Panc1 (cell line): ENCODE data around the gene WHAMM. TPM values are rescaled to one million over a fixed set of nuclear protein-coding genes. Genes with fewer than 3 reads are reported as not detected.

Experiments used
- ATAC-seq: fragments of 200-7000 bp; cut with Tn5 transposase; 2 replicates; pipeline ENCODE4 v1.9.1; 2020; ENCODE audit warnings: mild to moderate bottlenecking, moderate library complexity
- BruUV-seq: library from RNA; stranded (reverse); fragments of 400-500 nt; replicated peaks from 2 replicates; lab custom pipeline; 2021; lab: Mats Ljungman, UMichigan
- CTCF ChIA-PET: fragments of 300-600 bp; sonication (Branson Sonifier 250); formaldehyde crosslinking; loops from one replicate; lab custom pipeline; 2022; ENCODE audit warnings: antibody characterized with exemption; lab: Charles Lee
- POLR2A ChIA-PET: fragments of 300-600 bp; sonication (Branson Sonifier 250); formaldehyde crosslinking; loops from one replicate; lab custom pipeline; 2022; ENCODE audit warnings: antibody characterized with exemption; lab: Charles Lee
- DNase-seq: peaks from one replicate; pipeline ENCODE4 v3.0.0-alpha.2; 2010; ENCODE audit warnings: low read depth, low spot score
- H3K27ac ChIP-seq: 2 replicates; pipeline ENCODE4 v1.5.1; 2011; ENCODE audit warnings: mild to moderate bottlenecking, low read length, inconsistent platforms
- H3K27me3 ChIP-seq: fragments of 200-500 bp; sonication (Bioruptor generic); 2 replicates; pipeline ENCODE4 v1.6.0; 2014; ENCODE audit warnings: low read length, inconsistent platforms; ENCODE audit not compliant: control insufficient read depth, insufficient read depth
- H3K36me3 ChIP-seq: fragments of 200-500 bp; sonication (Bioruptor generic); 2 replicates; pipeline ENCODE4 v1.5.1; 2014; ENCODE audit warnings: inconsistent platforms, mild to moderate bottlenecking, low read length, moderate library complexity; ENCODE audit not compliant: control insufficient read depth, insufficient read depth
- H3K4me1 ChIP-seq: 2 replicates; pipeline ENCODE4 v1.5.1; 2011; ENCODE audit warnings: inconsistent platforms, mild to moderate bottlenecking, low read length, moderate library complexity; ENCODE audit not compliant: control insufficient read depth, insufficient read depth
- H3K4me3 ChIP-seq, 2 experiments: 2 replicates each; pipeline ENCODE4 v1.5.1; 2011 to 2012; ENCODE audit warnings: low read depth in 2 of 2, low read length in 2 of 2, mild to moderate bottlenecking in 2 of 2, inconsistent platforms in 1 of 2, moderate library complexity in 1 of 2
- H3K9me3 ChIP-seq: fragments of 200-500 bp; sonication (Bioruptor generic); 2 replicates; pipeline ENCODE4 v1.5.1; 2014; ENCODE audit warnings: low read depth, mild to moderate bottlenecking, inconsistent platforms, low read length, moderate library complexity; ENCODE audit not compliant: control insufficient read depth, insufficient read depth
- POLR2AphosphoS5 ChIP-seq: IDR thresholded peaks from 2 replicates; pipeline ENCODE4 v1.6.1; 2012; ENCODE audit warnings: mild to moderate bottlenecking, low read depth, low read length, moderate library complexity
- SIN3A ChIP-seq: IDR thresholded peaks from 2 replicates; pipeline ENCODE4 v1.6.1; 2012; ENCODE audit warnings: low read depth, mild to moderate bottlenecking, low read length, moderate library complexity, borderline replicate concordance; ENCODE audit not compliant: insufficient read depth
- TCF7L2 ChIP-seq: IDR thresholded peaks from 2 replicates; pipeline ENCODE4 v1.6.1; 2011; ENCODE audit warnings: mild to moderate bottlenecking, low read depth, low read length, inconsistent platforms
- in situ Hi-C: cut with HindIII; loops from 2 replicates; pipeline ENCODE4 v1.10.0; 2016; ENCODE audit warnings: low sequenced_read_pairs, low pct_unique_long_range_greater_than_20kb
- intact Hi-C: fragments of 100-400 bp; cut with micrococcal nuclease; formaldehyde crosslinking; loops from one replicate; pipeline ENCODE4 v1.10.0; 2022; ENCODE audit not compliant: unreplicated experiment
- total RNA-seq: library from RNA; stranded (reverse); gene quantifications from one replicate; pipeline ENCODE4 v1.2.1, GENCODE V29; 2021; ENCODE audit not compliant: unreplicated experiment
- TF ChIP-seq, protein P1 (sequence below): fragments of 450-650 bp; IDR thresholded peaks from 2 replicates; pipeline ENCODE4 v1.5.1; 2017; ENCODE audit warnings: mild to moderate bottlenecking
- TF ChIP-seq, protein P2 (sequence below), 2 experiments: IDR thresholded peaks; 2 replicates each; pipeline ENCODE4 v1.6.1; 2011 to 2012; ENCODE audit warnings: low read depth in 2 of 2, control low read depth in 1 of 2, low read length in 1 of 2, mild to moderate bottlenecking in 1 of 2, moderate library complexity in 1 of 2; ENCODE audit not compliant: insufficient read depth in 1 of 2

The WHAMM gene
- total RNA-seq, 1 experiment from 2014 or later = 8.8 TPM

DNA sequence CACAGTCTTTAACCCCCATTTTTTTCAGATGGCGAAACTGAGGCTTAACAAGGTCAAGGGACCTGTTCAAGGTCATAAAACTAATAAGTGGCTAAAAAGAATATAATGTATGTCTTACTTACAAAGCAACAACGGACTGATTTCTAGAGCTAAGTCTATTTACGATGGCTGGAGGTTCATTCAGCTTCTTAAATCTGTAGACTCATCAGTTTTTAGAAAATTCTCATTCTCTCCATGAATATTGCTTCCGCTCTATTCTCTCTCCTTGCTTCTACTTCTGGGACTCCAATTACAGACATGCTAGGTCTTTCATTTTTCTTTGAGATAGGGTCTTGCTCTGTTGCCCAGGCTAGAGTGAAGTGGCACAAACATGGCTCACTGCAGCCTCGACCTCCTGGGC, 68.9 kb downstream of the WHAMM start:
- Histone ChIP-seq H3K27ac (no peak overlapping the region), H3K4me1 (no peaks in the 10 kb centered on the region), H3K27me3 (no peaks in the 10 kb centered on the region), H3K4me3 (no peak overlapping the region), H3K9me3 (no peaks in the 10 kb centered on the region), H3K36me3 (no peaks in the 10 kb centered on the region)
- TF ChIP-seq POLR2AphosphoS5 = no peak
- no peak for TF ChIP-seq SIN3A
- TF ChIP-seq, protein P1, sequence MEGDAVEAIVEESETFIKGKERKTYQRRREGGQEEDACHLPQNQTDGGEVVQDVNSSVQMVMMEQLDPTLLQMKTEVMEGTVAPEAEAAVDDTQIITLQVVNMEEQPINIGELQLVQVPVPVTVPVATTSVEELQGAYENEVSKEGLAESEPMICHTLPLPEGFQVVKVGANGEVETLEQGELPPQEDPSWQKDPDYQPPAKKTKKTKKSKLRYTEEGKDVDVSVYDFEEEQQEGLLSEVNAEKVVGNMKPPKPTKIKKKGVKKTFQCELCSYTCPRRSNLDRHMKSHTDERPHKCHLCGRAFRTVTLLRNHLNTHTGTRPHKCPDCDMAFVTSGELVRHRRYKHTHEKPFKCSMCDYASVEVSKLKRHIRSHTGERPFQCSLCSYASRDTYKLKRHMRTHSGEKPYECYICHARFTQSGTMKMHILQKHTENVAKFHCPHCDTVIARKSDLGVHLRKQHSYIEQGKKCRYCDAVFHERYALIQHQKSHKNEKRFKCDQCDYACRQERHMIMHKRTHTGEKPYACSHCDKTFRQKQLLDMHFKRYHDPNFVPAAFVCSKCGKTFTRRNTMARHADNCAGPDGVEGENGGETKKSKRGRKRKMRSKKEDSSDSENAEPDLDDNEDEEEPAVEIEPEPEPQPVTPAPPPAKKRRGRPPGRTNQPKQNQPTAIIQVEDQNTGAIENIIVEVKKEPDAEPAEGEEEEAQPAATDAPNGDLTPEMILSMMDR = no peak
- TF ChIP-seq, protein P2, sequence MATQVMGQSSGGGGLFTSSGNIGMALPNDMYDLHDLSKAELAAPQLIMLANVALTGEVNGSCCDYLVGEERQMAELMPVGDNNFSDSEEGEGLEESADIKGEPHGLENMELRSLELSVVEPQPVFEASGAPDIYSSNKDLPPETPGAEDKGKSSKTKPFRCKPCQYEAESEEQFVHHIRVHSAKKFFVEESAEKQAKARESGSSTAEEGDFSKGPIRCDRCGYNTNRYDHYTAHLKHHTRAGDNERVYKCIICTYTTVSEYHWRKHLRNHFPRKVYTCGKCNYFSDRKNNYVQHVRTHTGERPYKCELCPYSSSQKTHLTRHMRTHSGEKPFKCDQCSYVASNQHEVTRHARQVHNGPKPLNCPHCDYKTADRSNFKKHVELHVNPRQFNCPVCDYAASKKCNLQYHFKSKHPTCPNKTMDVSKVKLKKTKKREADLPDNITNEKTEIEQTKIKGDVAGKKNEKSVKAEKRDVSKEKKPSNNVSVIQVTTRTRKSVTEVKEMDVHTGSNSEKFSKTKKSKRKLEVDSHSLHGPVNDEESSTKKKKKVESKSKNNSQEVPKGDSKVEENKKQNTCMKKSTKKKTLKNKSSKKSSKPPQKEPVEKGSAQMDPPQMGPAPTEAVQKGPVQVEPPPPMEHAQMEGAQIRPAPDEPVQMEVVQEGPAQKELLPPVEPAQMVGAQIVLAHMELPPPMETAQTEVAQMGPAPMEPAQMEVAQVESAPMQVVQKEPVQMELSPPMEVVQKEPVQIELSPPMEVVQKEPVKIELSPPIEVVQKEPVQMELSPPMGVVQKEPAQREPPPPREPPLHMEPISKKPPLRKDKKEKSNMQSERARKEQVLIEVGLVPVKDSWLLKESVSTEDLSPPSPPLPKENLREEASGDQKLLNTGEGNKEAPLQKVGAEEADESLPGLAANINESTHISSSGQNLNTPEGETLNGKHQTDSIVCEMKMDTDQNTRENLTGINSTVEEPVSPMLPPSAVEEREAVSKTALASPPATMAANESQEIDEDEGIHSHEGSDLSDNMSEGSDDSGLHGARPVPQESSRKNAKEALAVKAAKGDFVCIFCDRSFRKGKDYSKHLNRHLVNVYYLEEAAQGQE (IDR thresholded peaks at IDR 0.05; ENCODE audit: insufficient read depth in 1 of 2, low read depth in 2 of 2, low read length in 1 of 2) = no peak
- TF ChIP-seq TCF7L2 = no peak
- POLR2A ChIA-PET = no interaction called here
- ATAC-seq = no peak
- CTCF ChIA-PET = no interaction called here
- intact Hi-C loops = no loop called here
- BruUV-seq = no TSS peak
- no peak for DNase-seq
- in situ Hi-C loops = no loop called here

DNA sequence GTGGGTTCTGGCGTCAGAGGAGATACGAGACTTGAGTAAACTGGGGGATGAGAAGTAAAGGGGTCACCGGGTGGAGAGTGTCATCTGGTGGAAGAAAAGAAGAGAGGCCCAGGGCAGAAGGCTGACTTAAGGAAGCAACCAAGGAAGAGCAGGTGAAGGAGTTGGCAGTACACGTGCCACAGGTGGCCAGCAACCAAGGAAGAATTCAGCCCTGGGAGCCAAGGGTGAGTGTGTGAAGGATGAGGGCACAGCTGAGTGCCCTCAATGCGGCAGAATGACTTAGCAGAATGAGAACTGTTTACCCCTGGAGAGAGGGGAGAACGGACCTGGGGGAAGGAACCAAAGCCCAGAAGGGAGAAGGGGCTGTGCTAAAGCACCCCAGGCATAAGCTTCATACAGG, 71.3 kb downstream of the WHAMM start:
- in situ Hi-C loops = no loop called here
- no TSS peak for BruUV-seq
- H3K27ac ChIP-seq = no peak overlapping the region
- intact Hi-C loops = no loop called here
- H3K9me3 ChIP-seq = no peaks in the 10 kb centered on the region
- H3K27me3 ChIP-seq = no peaks in the 10 kb centered on the region
- TF ChIP-seq, protein P1 = no peak
- no peak for TF ChIP-seq POLR2AphosphoS5
- TF ChIP-seq SIN3A = no peak
- no peak for TF ChIP-seq TCF7L2
- TF ChIP-seq, protein P2 (IDR thresholded peaks at IDR 0.05; ENCODE audit: insufficient read depth in 1 of 2, low read depth in 2 of 2, low read length in 1 of 2) = no peak
- no peaks in the 10 kb centered on the region for H3K4me1 ChIP-seq
- POLR2A ChIA-PET = no interaction called here
- no peak overlapping the region for H3K4me3 ChIP-seq
- DNase-seq (no peak), ATAC-seq (no peak)
- no peaks in the 10 kb centered on the region for H3K36me3 ChIP-seq
- CTCF ChIA-PET = no interaction called here
